SK-N-DZ (cell line): ENCODE data around the gene ARSB.
"Not testable (repeated sequence)": the region's sequence is repeated elsewhere in the genome, so short reads cannot be mapped to it uniquely, and the experiment has no call there.

Experiments used
- DNase-seq: peaks from one replicate; pipeline ENCODE4 v3.0.0-alpha.2; 2015; ENCODE audit warnings: low spot score

ARSB gene

DNA sequence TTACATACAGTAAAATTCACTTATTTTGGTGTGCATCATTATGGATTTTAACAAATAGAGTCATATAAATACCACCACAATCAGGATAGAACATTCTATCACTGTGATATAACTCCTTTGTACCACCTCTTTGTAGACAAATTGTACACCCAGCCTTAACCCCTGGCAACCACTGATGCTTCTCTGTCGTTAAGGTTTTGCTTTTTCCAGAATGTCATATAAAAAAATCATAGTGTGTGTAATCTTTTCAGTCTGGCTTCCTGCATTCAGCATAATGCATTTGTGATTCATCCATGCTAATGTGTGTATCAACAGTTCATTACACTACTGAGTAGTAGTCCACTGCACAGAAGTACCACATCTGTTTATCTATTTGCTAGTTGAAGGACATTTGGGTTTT, 81.2 kb downstream of the ARSB start:
- DNase-seq, result no peak

DNA sequence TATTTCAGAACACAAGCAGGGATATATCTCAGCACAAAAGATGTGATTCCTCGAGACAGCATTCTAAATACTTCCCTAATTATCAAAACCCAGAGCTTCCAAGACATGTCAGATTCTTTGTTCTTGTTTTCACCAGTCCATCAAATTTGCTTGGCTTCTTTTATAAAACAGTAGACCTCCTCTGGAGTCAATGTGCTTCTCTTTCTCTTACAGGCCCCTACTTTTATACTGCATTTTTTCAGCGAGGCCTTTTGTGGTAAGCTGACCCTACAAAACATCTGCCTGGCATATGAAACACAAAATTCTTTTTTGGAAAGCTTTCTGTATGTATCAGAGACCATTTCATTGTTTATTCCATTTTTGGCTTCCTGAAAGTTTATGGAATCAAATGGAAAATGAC, 81.8 kb downstream of the ARSB start:
- DNase-seq, result no peak

DNA sequence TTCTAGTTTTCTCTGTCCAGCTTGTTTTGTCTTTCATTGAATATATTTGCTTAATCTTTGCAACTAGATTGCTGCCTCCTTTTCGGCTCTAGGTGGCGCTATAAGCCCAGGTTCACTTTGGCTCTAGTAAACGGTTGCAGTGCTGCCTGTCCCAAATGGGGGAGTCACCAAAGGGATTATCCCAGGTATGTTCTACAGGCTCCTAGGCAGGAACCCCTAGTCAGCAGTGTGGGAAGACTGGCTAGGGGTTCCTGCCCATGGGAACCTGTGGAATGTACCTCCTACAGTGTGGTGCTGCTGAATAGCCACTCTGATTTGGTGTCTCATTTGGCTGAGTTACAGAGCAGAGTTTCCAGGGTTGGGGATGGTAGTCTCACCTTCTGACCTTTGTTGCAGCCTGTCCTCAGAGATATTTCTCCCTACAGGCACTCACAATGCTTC, 85.2 kb downstream of the ARSB start:
- DNase-seq, result no peak

DNA sequence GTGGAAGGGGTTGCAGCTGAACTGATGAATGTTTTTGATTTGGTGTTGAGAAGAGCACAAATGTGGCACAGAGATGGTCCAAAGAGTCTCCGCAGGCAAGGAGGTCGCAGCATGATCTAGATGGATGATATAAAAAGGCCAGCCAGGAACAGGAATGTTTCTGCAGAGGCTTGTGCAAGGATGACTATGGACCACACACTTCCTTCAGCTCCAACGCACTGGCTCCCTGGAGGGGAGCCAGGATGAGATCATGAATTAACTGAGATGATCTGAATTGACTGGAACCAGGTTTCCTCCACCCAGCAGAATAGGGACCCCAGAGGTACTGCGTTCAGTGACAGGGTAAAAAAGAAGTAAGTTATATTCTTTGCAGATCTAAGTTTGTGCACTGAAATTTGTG, 89.0 kb downstream of the ARSB start:
- no peak for DNase-seq

DNA sequence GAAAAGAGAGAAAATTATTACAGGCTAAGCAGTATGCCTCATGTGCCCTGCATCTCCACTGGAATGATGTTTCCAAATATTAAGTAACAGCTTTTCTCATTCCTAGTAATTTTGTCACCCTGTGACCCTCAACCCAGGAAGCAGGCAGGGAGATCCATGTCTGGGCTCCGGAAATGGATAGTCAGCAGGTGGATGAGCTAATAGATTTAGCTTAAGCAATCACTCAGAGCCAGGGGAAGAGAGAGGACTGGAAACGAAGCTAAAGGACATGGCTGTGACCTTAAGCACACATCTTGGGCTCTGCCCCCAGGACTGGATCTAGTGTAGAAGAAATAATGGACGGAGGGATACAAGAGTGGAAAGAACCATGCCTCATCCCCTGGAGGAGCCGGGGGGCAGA, 89.5 kb downstream of the ARSB start:
- DNase-seq, result no peak

DNA sequence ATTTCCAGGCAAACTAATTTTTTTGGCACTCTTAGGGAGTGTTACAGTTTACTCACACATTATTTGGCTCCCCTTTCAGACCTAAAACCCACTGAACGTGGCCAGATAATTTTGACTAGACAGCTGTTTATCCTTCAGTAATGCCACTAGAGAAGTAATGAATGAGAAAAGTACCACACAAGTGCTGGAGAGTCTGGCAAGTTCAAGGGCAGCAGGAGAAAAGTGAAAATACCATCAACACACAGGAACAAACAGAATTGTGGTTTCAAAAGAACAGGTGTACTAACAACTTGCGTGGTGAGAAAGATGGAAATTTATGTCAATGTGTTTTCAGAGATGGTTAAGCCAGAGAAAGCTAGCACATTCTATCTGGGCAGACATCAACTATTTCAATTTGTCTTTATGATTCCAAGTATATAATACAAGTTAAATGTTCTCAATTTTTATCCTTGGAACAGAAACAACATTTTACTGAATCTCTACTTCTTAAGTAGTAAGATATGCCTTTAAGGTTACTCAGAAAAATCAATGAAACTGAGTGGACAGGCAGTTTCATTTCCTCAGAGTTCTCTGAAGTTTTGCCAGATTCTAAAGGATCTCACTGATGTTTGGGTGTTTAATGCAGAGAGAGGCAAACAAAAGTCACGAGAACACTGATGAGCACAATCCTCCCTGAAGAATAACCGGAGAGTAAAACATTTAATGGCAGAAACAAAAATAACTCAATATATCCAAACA, 91.0 kb downstream of the ARSB start:
- DNase-seq, result no peak

DNA sequence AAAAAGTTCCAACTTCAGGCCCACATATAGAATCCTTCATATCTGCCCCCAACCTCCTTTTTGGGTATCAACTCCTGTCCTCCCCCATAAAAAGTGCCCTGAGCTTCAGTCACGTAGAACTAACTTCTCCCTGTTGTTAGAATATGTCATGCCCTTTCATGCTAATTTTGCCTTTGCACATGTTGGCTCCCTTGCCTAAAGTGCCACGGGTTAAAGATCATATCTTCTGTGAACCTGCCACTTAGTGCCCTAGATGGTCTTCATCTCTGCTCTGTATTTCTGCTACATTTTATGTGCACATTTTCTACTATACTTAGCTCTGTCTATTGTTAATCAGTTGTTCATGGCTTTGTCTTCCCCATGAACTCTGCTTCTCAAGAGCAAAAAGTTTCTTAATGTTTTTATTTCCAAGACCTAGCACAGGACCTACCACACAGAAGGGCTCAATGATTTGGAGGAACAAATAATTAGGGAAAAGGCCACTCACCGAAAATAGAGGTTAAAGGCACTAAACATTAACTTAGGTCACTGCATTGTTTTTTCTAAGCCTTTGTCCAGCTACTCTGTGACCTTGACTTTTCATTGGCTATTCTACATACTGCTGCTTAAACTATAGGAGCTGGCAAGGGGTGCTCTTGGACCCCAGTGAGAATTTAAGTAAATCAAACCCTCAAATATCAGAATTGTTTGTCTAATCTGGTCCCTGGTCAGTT, 94.3 kb downstream of the ARSB start:
- DNase-seq, result no peak

DNA sequence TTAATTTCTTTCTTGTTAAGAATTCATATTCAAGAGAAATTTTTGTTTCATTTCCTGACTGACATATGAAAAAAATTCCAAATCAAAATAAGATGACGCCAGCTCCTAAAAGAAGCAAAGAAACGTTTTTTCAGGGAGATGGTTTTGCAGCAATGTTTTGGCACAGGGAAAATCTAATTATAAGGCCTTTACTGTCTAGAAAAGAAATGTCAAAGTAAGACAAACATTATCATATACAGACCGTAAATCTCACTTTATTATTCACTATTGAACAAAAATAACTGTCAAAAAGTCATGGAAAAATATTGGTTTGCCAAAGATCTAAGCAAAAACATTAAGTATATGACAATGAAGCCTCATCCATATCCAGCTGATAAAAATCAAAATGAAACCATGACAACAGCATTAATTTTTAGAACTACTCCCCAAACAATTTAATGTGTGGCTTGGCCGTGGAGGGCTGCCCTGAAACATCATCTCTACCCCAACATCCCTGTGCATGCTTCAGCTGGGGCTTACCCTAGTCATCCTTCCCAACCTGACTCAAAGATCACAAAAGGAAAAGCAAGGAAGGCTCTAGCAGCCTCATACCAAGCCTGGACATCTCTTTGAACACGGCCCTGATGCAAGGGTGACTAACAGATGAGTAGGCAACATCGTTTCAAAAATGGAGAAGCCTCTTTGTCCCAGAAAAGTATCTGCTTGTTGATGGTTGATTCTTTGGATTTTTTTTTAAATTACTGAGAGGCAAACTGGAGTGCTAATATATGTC, 95.6 kb downstream of the ARSB start:
- no peak for DNase-seq

DNA sequence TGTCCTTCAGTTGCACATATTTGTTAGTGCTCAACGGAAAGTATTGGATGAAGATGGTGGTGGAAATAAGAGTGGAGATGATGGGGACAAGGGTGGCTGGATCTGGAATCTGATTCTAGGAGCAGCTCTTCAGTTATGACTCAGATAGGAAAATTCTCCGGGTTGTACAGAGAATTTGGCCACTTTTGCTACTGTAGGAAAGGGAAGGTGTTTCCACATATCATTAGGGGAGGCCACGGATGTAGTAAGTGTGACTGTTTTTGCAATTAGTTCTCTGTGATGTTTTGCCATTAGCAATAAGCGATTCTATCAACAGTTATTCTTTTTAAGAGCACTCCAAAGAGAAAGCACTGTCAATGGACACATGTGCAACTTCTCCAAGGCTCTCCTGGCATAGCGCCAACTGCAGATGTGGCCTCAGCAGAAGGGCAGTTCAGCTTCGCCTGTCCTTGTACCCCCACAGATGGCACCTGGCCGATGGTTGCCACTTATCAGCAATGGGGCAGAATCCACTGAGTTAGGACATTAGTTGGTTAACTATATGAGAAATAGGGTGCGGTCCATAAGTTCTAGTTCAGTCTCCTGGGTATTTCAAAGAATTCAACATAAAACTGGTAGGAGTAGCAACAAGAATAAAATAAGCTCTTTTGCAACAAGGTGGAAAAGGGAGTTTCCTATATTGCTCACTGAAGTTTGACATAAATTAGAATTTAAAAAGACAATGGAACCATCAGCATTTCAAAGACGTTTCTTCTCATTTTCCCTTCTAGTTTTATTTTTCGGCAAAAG, 96.3 kb downstream of the ARSB start:
- DNase-seq, result no peak

DNA sequence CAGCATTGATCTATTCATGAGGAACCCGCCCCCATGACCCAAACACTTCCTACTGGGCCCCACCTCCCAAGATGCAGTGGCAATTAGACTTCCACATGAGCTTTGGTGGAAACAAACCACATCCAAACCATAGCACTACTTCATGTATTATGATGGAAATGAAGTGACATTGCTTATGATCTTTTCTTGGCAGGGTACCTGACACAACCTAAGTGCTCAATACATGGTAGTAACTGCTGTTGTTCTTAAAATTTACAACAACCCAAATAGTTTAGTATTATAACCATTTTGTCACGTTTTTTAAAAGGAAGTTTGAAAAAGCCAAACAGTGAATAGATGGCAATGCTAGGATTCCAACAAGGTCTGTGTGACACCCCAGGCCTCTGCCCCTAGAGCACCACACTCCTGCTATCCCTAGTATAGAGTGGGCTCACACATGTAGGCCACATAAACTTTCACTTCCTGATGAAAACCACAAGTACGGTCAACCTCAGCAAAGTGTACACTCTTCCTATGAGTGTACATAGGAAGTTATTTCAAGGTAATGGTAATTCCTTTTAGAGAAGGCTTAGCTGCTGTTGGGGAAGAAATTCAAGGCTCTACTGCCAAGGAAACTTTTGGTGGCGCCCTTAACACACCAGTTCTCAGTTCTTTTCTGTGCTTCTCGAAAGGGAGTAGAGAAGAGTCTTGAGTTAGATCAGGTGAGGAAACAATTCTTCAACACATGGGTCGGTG, 97.6 kb downstream of the ARSB start:
- no peak for DNase-seq

DNA sequence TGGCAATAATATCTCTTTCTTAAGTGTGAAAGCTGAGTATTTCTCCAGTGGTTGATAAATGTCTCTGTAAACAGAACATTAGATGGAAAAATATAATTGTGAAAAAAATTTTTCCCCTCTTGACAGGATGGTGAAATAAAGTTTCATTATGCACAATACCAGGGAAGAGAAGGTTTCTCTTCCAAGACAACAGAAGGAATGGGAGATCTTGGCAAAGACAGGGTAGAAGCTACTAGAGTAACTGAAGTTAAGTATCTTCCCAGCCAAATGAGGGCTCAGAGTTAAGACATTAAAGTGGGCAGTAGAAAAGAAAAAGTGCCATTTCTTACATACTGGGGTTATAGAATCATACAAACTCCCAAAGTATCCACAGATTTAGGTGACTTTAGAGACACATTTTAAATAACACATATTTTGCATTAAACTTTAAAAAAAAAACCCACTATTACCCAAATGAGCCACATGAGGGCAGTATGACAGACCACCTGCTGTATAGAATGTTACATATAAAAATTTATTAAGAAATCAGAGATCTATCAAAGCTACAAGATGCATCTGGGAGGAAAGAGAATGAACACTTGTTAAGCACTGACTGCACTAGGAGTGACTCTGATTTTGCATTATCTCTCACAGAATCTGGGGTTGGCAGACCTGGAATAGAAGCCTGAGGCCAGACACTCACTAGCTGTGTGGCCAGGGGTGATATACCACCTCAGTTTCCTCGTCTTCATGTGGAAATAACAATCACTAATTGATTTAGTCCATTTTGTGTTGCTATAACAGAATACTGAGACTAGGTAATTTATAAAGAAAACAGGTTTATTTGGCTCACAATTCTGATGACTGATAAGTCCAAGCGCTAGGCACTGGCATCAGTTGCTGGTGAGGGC, 98.5 kb downstream of the ARSB start:
- no peak for DNase-seq

DNA sequence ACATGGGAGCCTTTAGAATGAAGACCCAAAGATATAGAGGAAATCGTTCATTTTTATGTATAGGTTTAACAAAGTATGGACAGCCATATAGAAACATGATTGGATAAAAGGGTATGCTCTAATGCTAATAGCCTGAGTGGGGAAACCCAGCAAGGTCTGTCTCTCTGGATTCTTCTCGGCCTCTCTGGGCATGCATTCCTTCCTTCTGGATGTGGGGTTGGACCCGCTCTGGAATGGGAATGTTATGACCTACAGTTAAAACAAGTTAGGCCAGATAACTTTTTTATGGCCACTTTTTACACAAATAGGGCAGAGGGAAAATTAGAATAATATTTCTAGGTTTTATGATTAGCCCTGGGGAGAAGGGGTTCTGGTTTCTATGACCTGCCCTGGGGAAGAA, 103.2 kb downstream of the ARSB start:
- no peak for DNase-seq

DNA sequence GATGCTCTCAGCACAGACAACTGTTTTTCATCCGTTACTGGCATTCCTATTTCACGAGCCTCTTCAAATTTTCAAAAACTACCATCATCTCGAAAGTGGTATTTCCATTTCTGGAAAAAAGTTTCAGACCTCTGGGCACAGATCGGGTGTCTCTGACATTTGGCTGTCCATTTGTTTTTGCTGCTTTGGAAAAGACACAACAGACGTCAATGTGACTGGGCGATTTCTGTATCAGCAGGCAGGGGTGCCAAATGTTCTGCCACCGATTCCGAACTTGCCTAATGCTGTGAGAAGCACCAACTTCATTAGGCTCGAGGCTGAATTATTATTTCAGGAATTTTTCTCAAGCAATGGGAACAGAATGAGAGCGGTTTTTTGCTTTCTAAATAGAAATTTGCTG, 105.6 kb downstream of the ARSB start:
- DNase-seq, result no peak

DNA sequence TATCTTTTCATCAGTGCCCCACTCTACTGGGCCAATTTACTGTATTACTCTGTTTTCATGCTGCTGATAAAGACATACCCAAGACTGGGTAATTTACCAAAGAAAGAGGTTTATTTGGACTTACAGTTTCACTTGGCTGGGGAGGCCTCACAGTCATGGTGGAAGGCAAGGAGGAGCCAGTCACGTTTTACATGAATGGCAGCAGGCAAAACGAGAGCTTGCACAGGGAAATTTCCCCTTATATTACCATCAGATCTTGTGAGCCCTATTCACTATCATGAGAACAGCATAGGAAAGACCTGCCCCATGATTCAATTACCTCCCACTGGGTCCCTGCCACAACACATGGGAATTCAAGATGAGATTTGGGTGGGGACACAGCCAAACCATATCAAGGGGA, 119.0 kb downstream of the ARSB start:
- not testable (repeated sequence) for DNase-seq

DNA sequence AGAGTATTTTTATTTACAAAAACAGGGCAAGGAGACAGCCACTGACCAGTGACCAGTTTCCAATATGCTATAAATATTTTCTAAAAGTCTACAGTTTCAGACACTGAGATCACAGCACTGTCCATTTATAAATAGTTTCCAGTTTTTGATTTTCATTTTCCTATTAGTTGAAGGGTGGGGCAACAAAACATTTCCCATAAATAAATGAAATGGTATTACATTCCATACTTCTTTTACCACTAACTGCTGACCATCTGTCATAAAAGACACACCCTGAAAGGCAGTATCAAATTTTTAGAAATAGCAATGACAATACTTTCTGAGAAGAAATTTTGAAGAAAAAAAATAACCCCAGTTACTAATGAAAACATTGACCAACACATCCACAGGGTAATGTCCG, 126.7 kb downstream of the ARSB start:
- DNase-seq, result no peak

DNA sequence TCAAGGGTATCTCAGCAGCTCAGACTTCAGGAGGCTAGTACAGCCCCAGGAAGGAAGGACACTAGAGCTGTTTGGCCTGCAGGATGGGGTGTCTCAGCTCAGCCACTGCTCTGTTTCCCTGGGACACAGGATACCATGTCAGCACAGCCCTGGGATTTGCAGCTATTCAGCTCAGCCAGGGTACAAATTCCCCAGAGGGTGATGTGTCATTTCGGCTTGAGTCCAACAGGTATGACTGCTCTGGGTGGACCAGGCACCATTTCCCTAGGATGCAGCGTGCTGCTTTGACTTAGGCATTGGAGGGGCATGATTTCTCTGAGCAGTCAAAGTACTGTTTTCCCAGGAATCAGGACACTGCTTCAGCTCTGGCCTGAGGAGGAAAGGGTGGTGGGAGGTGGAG, 130.1 kb downstream of the ARSB start:
- no peak for DNase-seq

DNA sequence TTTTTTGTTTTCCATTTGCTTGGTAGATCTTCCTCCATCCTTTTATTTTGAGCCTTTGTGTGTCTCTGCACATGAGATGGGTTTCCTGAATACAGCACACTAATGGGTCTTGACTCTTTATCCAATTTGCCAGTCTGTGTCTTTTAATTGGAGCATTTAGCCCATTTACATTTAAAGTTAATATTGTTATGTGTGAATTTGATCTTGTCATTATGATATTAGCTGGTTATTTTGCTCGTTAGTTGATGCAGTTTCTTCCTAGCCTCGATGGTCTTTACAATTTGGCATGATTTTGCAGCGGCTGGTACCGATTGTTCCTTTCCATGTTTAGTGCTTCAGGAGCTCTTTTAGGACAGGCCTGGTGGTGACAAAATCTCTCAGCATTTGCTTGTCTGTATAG, 133.2 kb downstream of the ARSB start:
- DNase-seq, result not testable (repeated sequence)

DNA sequence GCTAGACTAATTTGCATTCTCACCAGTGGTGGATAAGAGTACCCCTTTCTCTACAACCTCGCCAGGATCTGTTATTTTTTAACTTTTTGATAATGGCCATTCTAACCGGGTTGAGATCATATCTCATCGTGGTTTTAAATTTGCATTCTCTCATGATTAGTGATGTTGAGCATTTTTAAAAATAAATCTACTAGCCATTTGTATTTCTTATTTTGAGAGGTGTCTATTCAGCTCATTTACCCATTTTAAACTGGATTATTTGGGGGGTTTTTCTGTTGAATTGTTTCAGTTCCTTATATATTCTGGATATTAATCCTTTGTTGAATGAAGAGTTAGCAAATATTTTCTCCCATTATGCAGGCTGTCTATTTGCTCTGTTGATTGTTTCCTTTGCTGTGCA, 139.6 kb downstream of the ARSB start:
- no peak for DNase-seq

DNA sequence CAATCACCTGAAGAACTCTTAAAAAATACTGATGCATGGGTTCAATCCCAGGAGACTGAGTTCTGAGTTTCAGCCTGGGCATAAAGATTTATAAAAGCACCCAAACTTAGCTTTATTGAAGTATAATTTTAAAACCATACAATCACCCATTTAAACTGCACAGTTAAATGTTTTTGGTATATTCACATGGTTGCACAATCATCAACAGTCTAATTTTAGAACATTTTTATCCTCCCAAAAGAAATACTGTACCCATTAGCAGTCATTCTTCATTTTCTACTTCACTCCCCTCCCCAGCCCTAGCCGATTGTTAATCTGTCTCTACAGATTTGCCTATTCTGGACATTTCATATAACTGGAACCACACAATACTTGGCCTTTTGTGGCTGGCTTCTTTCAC, 141.7 kb downstream of the ARSB start:
- DNase-seq, result no peak

DNA sequence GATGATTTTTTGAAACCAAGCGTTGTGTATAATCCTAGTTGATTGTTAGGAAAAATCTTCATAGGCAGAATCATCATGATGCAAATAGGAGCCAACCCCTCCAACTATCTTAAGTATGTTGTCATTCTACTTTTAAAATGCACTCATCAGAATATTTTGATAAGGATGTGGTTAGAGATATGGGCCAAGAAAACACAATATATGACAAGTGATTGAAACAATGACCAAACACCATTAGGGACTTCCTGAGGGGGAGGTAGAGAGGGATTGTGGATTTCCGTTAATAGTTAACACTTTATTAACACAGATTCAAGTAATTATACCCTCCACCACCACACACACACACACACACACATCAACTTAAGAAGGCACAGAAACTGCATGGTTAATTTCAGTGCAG, 143.3 kb downstream of the ARSB start:
- no peak for DNase-seq
